ENCODE data around the gene UBE4B. TPM values are rescaled to one million over a fixed set of nuclear protein-coding genes. Genes with fewer than 3 reads are reported as not detected.
A peak's percentile ranks its signal among the peaks of the same experiment; 100 is the strongest.
"Not testable (repeated sequence)": the region's sequence is repeated elsewhere in the genome, so short reads cannot be mapped to it uniquely, and the experiment has no call there.

Gene UBE4B
- total RNA-seq, 1 donor from 2014 or later = 23.0 TPM

GRCh38 chr1:10211805-10212410 is 179.2 kb downstream of the UBE4B start:
- DNase-seq = no peak

- DNase-seq = no peak
Measured at GRCh38 chr1:10212476-10212875, 179.7 kb downstream of the UBE4B start.

DNA sequence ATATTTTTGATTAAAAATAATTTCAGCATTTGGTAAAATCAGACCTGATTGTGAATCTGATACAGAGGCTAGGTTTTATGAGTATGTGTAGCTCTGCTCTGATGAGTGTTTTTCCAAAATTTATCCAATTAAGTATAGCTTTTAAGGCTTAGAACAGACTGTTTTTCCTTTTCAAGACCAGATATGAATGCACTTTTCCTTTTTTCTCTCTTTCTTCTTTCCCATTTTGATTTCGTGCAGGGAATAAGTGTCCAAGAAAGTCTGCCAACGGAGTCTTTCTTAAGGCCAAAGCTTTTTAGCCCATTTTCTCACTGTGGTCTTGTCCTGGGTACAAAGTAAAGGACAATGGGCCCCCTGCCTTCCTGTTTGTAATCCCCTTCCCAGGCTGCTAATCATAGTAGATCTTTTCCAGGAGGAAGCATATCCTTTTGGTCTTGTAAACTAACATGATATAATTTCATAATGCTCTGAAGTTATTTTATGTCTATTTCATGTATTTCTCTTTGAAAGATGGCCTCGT is 180.5 kb downstream of the UBE4B start:
- DNase-seq = peak; percentile 13

GRCh38 chr1:10216090-10216749 is 183.5 kb downstream of the UBE4B start:
- no peak for DNase-seq

- peak; percentile 59 for DNase-seq
Measured at GRCh38 chr1:10217748-10218441, 185.1 kb downstream of the UBE4B start.

GRCh38 chr1:10220200-10220599 is 187.4 kb downstream of the UBE4B start:
- no peak for DNase-seq

DNA sequence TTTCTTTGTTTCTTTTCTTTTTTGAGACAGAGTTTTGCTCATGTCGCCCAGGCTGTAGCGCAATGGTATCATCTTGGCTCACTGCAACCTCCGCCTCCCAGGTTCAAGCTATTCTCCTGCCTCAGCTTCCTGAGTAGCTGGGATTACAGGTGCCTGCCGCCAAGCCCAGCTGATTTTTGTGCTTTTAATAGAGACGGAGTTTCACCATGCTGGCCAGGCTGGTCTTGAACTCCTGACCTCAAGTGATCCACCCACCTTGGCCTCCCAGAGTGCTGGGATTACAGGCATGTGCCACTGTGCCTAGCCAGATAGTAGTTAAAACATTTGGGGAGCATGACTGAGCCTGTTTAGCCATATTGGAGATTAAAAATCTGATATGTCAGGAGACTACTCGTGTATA is 187.9 kb downstream of the UBE4B start:
- not testable (repeated sequence) for DNase-seq

GRCh38 chr1:10225573-10225972 is 192.8 kb downstream of the UBE4B start:
- DNase-seq = no peak

- DNase-seq = no peak
Measured at GRCh38 chr1:10228528-10228927, 195.8 kb downstream of the UBE4B start.

GRCh38 chr1:10229903-10230302 is 197.1 kb downstream of the UBE4B start:
- DNase-seq = no peak

Other genes with a start within 250 kb of the UBE4B start
- gene CLSTN1, start 209.0 kb upstream of the UBE4B start, total RNA-seq = 72.0 and 110 TPM in 2 replicates
- gene CTNNBIP1, start 122.7 kb upstream of the UBE4B start, total RNA-seq = 57.5 and 90.9 TPM in 2 replicates
- 29.1 and 31.0 TPM in 2 replicates for gene LZIC, start 89.6 kb upstream of the UBE4B start, total RNA-seq
- 15.3 and 16.7 TPM in 2 replicates for gene NMNAT1, start 89.5 kb upstream of the UBE4B start, total RNA-seq
- 0.28 and 0.34 TPM in 2 replicates for gene RBP7, start 35.7 kb upstream of the UBE4B start, total RNA-seq
- gene KIF1B, start 177.6 kb downstream of the UBE4B start, total RNA-seq = 39.5 and 71.1 TPM in 2 replicates